B cell (primary cell): ENCODE data around the gene LIG3.
"Not testable (repeated sequence)": the region's sequence is repeated elsewhere in the genome, so short reads cannot be mapped to it uniquely, and the experiment has no call there.

Source experiments
- CTCF ChIP-seq: fragments of 200-600 bp; IDR thresholded peaks from one replicate; pipeline ENCODE4 v1.8.0; 2022; ENCODE audit warnings: antibody characterized with exemption, mild to moderate bottlenecking
- EZH2 ChIP-seq: IDR thresholded peaks from 2 replicates; pipeline ENCODE4 v1.6.1; 2012; ENCODE audit warnings: borderline replicate concordance, low read depth, mild to moderate bottlenecking, moderate library complexity, low read length; ENCODE audit not compliant: insufficient read depth, poor library complexity, severe bottlenecking

DNA sequence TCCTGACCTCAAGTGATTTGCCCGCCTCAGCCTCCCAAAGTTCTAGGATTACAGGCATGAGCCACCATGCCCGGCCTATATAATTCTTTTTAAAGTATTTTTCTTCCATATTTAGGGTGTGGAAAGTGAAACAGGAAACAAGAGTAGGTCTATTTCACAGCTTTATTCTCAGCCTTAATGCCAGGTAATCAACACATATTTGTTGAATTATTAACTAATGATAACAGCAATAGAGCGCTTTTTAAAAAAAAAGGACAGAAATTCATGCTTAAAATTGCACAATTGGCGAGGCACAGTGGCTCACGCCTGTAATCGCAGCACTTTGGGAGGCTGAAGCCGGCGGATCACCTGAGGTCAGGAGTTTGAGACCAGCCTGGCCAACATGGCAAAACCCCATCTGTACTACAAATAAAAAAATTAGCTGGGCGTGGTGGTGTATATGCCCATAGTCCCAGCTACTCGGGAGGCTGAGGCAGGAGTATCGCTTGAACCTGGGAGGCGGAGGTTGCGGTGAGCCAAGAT lies 65.2 kb downstream of the LIG3 start:
- TF ChIP-seq CTCF, EZH2: not testable (repeated sequence)
